PC-3 (cell line): ENCODE results near the gene HIP1R. TPM values are rescaled to one million over a fixed set of nuclear protein-coding genes. Genes with fewer than 3 reads are reported as not detected.

ENCODE experiments used
- ATAC-seq: fragments of 200-7000 bp; cut with Tn5 transposase; 2 replicates; pipeline ENCODE4 v1.9.1; 2020; ENCODE audit warnings: mild to moderate bottlenecking, moderate library complexity
- BruUV-seq: library from RNA; stranded (reverse); fragments of 400-500 nt; replicated peaks from 2 replicates; lab custom pipeline; 2021; lab: Mats Ljungman, UMichigan
- CTCF ChIA-PET: fragments of 300-600 bp; sonication (Branson Sonifier 250); formaldehyde crosslinking; loops from one replicate; lab custom pipeline; 2022; ENCODE audit warnings: antibody characterized with exemption; lab: Charles Lee
- POLR2A ChIA-PET: fragments of 300-600 bp; sonication (Branson Sonifier 250); formaldehyde crosslinking; loops from one replicate; lab custom pipeline; 2022; ENCODE audit warnings: antibody characterized with exemption; ENCODE audit not compliant: unreplicated experiment; lab: Charles Lee
- DNase-seq: peaks from one replicate; pipeline ENCODE4 v3.0.0-alpha.2; 2015
- H2AFZ ChIP-seq: fragments of 300-600 bp; sonication (generic); 2 replicates; pipeline ENCODE4 v1.6.0; 2016; ENCODE audit warnings: antibody characterized with exemption, low read length
- H3F3A ChIP-seq: fragments of 300-600 bp; sonication (generic); one replicate; pipeline ENCODE4 v1.6.0; 2017; ENCODE audit warnings: antibody characterized with exemption, low read length, control low read depth, mild to moderate bottlenecking; ENCODE audit not compliant: unreplicated experiment
- H3K27ac ChIP-seq: fragments of 300-600 bp; sonication (generic); 2 replicates; pipeline ENCODE4 v1.5.1; 2016; ENCODE audit warnings: mild to moderate bottlenecking, low read length
- H3K27me3 ChIP-seq: fragments of 300-600 bp; sonication (generic); 2 replicates; pipeline ENCODE4 v1.6.1; 2016; ENCODE audit warnings: low read length, mixed read lengths
- H3K36me3 ChIP-seq: fragments of 300-600 bp; sonication (generic); 2 replicates; pipeline ENCODE4 v1.6.1; 2016; ENCODE audit warnings: low read depth, mixed run types, low read length, mixed read lengths
- H3K4me1 ChIP-seq: fragments of 300-600 bp; sonication (generic); 2 replicates; pipeline ENCODE4 v1.5.1; 2016; ENCODE audit warnings: low read length; ENCODE audit not compliant: insufficient read depth
- H3K4me2 ChIP-seq: fragments of 300-600 bp; sonication (generic); 2 replicates; pipeline ENCODE4 v1.6.0; 2016; ENCODE audit warnings: low read length
- H3K4me3 ChIP-seq: fragments of 300-600 bp; sonication (generic); 2 replicates; pipeline ENCODE4 v1.5.1; 2016; ENCODE audit warnings: mild to moderate bottlenecking, low read length, mixed read lengths
- H3K79me2 ChIP-seq: fragments of 300-600 bp; sonication (generic); 2 replicates; pipeline ENCODE4 v1.6.1; 2017; ENCODE audit warnings: low read length, mixed read lengths
- H3K9ac ChIP-seq: fragments of 300-600 bp; sonication (generic); 2 replicates; pipeline ENCODE4 v1.6.0; 2016; ENCODE audit warnings: mild to moderate bottlenecking, low read length
- H3K9me2 ChIP-seq: fragments of 300-600 bp; sonication (generic); replicated peaks from 2 replicates; pipeline ENCODE4 v1.6.1; 2016; ENCODE audit warnings: mixed run types, low read length, mixed read lengths
- H3K9me3 ChIP-seq: fragments of 300-600 bp; sonication (generic); 2 replicates; pipeline ENCODE4 v1.6.1; 2016; ENCODE audit warnings: low read length, mixed read lengths
- H4K20me1 ChIP-seq: fragments of 300-600 bp; sonication (generic); 2 replicates; pipeline ENCODE4 v1.6.1; 2016; ENCODE audit warnings: low read length, mixed read lengths
- CTCF ChIP-seq: fragments of 300-600 bp; sonication (generic); conservative IDR thresholded peaks from 2 replicates; pipeline ENCODE4 v1.5.1; 2017; ENCODE audit warnings: antibody characterized with exemption, low read depth, mild to moderate bottlenecking, low read length
- EZH2 ChIP-seq: fragments of 300-600 bp; sonication (generic); IDR thresholded peaks from one replicate; pipeline ENCODE4 v1.6.1; 2017; ENCODE audit warnings: antibody characterized with exemption, mild to moderate bottlenecking, low read length; ENCODE audit not compliant: unreplicated experiment
- EZH2phosphoT487 ChIP-seq: fragments of 300-600 bp; sonication (generic); IDR thresholded peaks from 2 replicates; pipeline ENCODE4 v1.6.1; 2018; ENCODE audit warnings: mild to moderate bottlenecking, antibody characterized with exemption, low read length, borderline replicate concordance
- intact Hi-C: fragments of 100-400 bp; cut with micrococcal nuclease; formaldehyde crosslinking; loops from 2 replicates; pipeline ENCODE4 v1.9.0; 2023
- total RNA-seq: library from RNA; depleted of rRNA; stranded (reverse); fragments of >200 nt; gene quantifications from 2 replicates; pipeline ENCODE4 v1.2.3, GENCODE V29; 2014

Gene HIP1R
- total RNA-seq, 1 experiment from 2014 or later: 46.1 TPM

GRCh38 chr12:122855928-122856831 lies 20.9 kb downstream of the HIP1R start:
- H3K27me3 ChIP-seq: no peaks in the 10 kb centered on the region
- peaks cover 15% of the 10 kb centered on the region for H3K4me1 ChIP-seq
- no peak for TF ChIP-seq EZH2
- no peak for TF ChIP-seq EZH2phosphoT487
- no peak for TF ChIP-seq CTCF
- no peaks in the 10 kb centered on the region for H4K20me1 ChIP-seq
- POLR2A ChIA-PET: no interaction called here
- no peaks in the 10 kb centered on the region for H3K79me2 ChIP-seq
- DNase-seq: no peak
- BruUV-seq: TSS peak; percentile 18
- H3K9ac ChIP-seq: no peak overlapping the region
- CTCF ChIA-PET: no interaction called here
- no peak overlapping the region for H2AFZ ChIP-seq
- no peaks in the 10 kb centered on the region for H3K9me2 ChIP-seq
- H3K27ac ChIP-seq: no peak overlapping the region
- no peak overlapping the region for H3K4me2 ChIP-seq
- no peak overlapping the region for H3K4me3 ChIP-seq
- intact Hi-C loops: no loop called here
- no peak for ATAC-seq
- no peaks in the 10 kb centered on the region for H3K36me3 ChIP-seq
- no peaks in the 10 kb centered on the region for H3F3A ChIP-seq
- H3K9me3 ChIP-seq: no peaks in the 10 kb centered on the region

- Histone ChIP-seq H3K9me3 (no peaks in the 10 kb centered on the region), H3K4me1 (peaks cover 8% of the 10 kb centered on the region), H3K4me2 (no peak overlapping the region), H3K9ac (no peak overlapping the region), H3F3A (no peaks in the 10 kb centered on the region), H3K27me3 (no peaks in the 10 kb centered on the region), H3K36me3 (no peaks in the 10 kb centered on the region), H3K27ac (no peak overlapping the region), H3K4me3 (no peak overlapping the region), H2AFZ (no peak overlapping the region), H3K79me2 (no peaks in the 10 kb centered on the region), H3K9me2 (no peaks in the 10 kb centered on the region), H4K20me1 (no peaks in the 10 kb centered on the region)
- ChIA-PET CTCF (interaction anchor here (0.6 kb wide), 1 partner anchor 1129 kb away, joined by 4 read pairs; no protein-coding TSS in a partner anchor), POLR2A (no interaction called here)
- ATAC-seq: no peak
- BruUV-seq: no TSS peak
- intact Hi-C loops: no loop called here
- TF ChIP-seq EZH2 (no peak), EZH2phosphoT487 (no peak), CTCF (no peak)
- DNase-seq: peak; percentile 20
Observed at GRCh38 chr12:122856999-122857671, 21.9 kb downstream of the HIP1R start.
